GM21423 (cell line): ENCODE measurements around the gene BCKDHA.
"Not testable (repeated sequence)": the region's sequence is repeated elsewhere in the genome, so short reads cannot be mapped to it uniquely, and the experiment has no call there.

Experiments
- ATAC-seq: cut with Tn5 transposase; IDR thresholded peaks from one replicate; pipeline ENCODE4 v1.9.1; 2021; ENCODE audit warnings: mild to moderate bottlenecking, moderate library complexity; ENCODE audit not compliant: unreplicated experiment

BCKDHA gene

GRCh38 chr19:41442473-41443355, 45.1 kb downstream of the BCKDHA start, which contains the start of gene ERICH4:
TSS of gene ERICH4 (plus strand) at chr19:41443156. CDS start at chr19:41443170, 14 bp downstream.
- ATAC-seq = no peak

- ATAC-seq = no peak
These were observed 46.3 kb downstream of the BCKDHA start for GRCh38 chr19:41443813-41444455.

DNA sequence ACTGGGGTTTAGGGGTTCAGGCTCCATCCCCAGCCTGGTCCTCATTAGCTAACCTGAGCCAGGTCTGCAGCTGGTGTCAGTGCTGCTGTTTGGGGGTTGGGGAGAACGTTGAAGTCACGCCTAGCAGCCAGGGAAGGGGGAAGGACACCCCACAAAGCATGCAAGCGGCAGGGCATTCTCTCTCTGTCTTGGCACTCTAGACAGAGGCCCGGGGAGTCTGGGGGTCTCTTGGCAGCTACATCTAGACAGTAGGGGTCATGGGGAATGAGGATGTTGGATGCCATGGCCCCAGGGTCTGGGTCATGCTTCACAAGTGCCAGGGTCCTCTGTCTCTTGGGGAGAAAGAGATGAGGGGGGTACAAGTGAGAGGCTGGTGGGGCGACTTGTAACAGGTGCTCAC, 48.0 kb downstream of the BCKDHA start:
- ATAC-seq = no peak

GRCh38 chr19:41447732-41448332, 50.2 kb downstream of the BCKDHA start:
- no peak for ATAC-seq

GRCh38 chr19:41449079-41449864, 51.7 kb downstream of the BCKDHA start:
- ATAC-seq = no peak

DNA sequence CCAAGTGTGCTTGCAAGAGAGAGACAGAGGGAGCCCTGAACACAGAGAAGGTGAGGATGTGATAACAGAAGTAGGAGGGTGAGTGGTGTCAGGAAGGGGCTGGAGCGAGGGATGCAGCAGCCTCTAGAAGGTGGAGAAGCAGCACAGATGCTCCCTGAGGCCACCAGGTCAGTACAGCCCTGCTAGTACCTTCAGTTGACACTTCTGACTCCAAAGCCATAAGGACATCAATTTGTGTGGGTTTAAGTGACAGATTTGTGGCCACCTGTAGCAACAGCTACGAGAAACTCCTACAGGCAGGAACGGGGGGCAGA, 52.2 kb downstream of the BCKDHA start:
- no peak for ATAC-seq

DNA sequence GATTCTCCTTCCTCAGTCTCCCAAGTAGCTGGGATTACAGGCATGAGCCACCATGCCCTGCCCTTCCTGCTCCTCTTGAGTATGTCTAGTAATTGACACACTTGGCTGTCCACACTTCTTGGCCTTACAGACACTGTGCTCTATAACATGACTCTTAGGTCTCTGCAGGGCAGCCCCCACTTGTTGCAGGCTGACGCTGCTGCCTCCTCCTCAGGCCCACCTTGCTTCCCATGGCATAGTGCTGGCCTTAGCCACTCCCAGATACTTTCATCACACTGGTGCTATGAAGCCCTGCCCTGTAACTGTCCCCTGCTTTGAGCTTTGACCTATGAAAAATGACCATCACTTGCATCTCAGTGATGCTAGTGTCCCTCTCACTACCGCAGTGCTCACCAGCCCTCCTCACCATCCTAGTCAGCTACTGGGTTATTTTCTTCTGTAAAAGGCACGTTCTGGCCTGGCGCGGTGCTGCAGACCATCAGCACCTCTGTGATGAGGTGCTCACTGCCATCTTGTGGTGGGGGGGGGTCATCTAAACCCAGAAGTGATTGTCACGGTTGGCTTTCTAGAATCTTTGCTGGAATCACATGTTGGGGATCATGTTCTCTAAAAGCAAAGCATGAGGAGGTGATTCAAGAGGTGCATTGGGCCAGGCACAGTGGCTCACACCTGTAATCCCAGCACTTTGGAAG, 55.1 kb downstream of the BCKDHA start:
- no peak for ATAC-seq

DNA sequence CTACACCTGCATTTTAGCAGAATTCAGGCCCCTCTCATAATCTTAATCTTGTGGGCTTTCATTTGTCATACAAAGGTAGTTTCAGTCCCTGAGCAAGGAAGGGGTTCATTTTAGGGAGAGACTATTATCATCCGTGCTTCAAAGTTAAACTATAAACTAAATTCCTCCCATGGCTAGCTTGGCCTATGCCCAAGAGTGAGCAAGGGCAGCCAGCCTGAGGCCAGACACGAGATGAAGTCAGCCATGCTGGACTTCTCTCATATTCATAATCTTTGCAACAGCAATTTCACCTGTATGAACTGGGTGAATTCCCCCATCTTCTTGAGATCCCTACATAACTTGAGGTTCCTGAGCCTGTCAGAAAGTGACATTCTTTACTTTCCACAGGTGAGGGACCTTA, 58.3 kb downstream of the BCKDHA start:
- ATAC-seq = no peak

GRCh38 chr19:41456342-41456918, 58.8 kb downstream of the BCKDHA start:
- no peak for ATAC-seq

- peak; percentile 62 for ATAC-seq
These were observed 59.6 kb downstream of the BCKDHA start for GRCh38 chr19:41457241-41457640.

GRCh38 chr19:41462497-41462896, 64.9 kb downstream of the BCKDHA start:
- ATAC-seq = no peak

DNA sequence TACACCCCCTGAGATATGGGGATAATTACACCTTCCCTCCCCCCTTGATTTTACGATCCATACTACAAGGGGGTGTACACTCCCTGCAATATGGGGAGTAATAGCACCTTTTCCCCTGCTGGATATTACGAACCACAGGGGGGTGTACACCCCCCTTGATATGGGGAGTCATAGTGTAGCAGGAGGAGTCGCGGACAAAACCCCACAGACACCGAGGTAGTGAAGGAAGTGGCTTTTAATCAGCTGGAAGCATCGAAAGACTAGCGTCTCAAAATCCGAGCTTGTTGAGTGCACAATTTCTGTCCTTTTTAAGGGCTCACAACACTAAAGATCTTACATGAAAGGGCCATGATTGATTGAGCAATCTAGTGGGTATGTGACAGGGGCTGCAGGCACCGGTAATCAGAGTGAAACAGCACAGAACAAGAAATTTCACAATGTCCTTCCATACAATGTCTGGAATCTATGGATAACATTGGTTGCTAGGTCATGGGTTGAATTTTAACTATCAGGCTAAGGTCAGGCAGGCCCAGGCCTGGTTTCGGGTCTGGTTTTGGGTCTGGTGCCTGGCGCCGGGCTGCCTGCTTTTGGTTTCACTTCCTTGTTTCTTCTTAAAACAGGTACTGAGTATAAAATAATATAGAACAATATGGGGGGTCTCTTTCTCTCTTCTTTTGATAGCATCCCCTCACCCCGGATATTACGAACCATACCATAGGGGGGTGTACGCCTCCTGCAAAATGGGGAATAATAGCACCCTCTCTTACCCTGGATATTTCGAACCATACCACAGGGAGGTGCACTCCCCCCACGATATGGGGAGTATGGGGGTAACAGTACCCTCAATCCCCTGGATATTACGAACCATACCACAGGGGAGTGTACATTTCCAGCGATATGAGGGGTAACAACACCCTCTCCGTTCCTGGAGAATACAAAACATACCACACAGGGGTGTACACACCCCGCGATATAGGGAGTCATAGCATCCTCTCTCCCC, 65.9 kb downstream of the BCKDHA start:
- not testable (repeated sequence) for ATAC-seq
